GM12875 (cell line): ENCODE measurements around the gene ITGA2.

Experiments used
- H3K4me3 ChIP-seq: one replicate; pipeline ENCODE4 v1.5.1; 2011; ENCODE audit warnings: low read depth, low read length, control low read depth
- CTCF ChIP-seq: IDR thresholded peaks from 2 replicates; pipeline ENCODE4 v1.5.1; 2011; ENCODE audit warnings: low read depth, mild to moderate bottlenecking, control low read depth, inconsistent platforms, low read length, moderate library complexity, borderline replicate concordance; ENCODE audit not compliant: insufficient read depth

ITGA2 gene

GRCh38 chr5:52989025-52989780 lies at the start of gene ITGA2:
ITGA2 (plus strand) TSS chr5:52989352; CDS start chr5:52989469, 117 bp downstream.
- peak within 1 kb of the TSS; percentile 23 for H3K4me3 ChIP-seq
- no peak for TF ChIP-seq CTCF

- TF ChIP-seq CTCF: no peak
These were observed 45.9 kb upstream of the ITGA2 start for GRCh38 chr5:52943285-52943684.

GRCh38 chr5:52943808-52944207 lies 45.3 kb upstream of the ITGA2 start:
- no peak overlapping the region for H3K4me3 ChIP-seq
- no peak for TF ChIP-seq CTCF

More at GRCh38 chr5:52943285-52943684, 45.9 kb upstream of the ITGA2 start:
- H3K4me3 ChIP-seq: no peak overlapping the region

- no peak for TF ChIP-seq CTCF
- peak overlapping the region; percentile 5 for H3K4me3 ChIP-seq
These were observed 44.1 kb upstream of the ITGA2 start for GRCh38 chr5:52945040-52945439.

- TF ChIP-seq CTCF: no peak
- H3K4me3 ChIP-seq: no peak overlapping the region
These were observed 41.9 kb upstream of the ITGA2 start for GRCh38 chr5:52947208-52947607.

- TF ChIP-seq CTCF: no peak
- no peak overlapping the region for H3K4me3 ChIP-seq
These were observed 41.3 kb upstream of the ITGA2 start for GRCh38 chr5:52947851-52948250.

GRCh38 chr5:52948418-52949076 lies 40.6 kb upstream of the ITGA2 start:
- TF ChIP-seq CTCF: peak; percentile 56
- H3K4me3 ChIP-seq: no peak overlapping the region
